Stimulated activated CD4-positive, alpha-beta T cell treated with anti-CD3 and anti-CD28 coated beads, Interleukin-12 subunit alpha, Interleukin-12 subunit beta, amount 100 ng/mL, for 4 hours (primary cell): ENCODE measurements around the gene RBM38.

Source experiments
- DNase-seq: peaks from one replicate; pipeline ENCODE4 v3.0.0-alpha.2; 2020

The RBM38 gene

GRCh38 chr20:57439993-57440392 is 48.8 kb downstream of the RBM38 start:
- no peak for DNase-seq

GRCh38 chr20:57440678-57441509 is 49.7 kb downstream of the RBM38 start:
- DNase-seq: no peak

GRCh38 chr20:57441510-57442154 is 50.4 kb downstream of the RBM38 start:
- DNase-seq: no peak

GRCh38 chr20:57442158-57442887 is 51.1 kb downstream of the RBM38 start:
- no peak for DNase-seq

GRCh38 chr20:57442888-57443239 is 51.7 kb downstream of the RBM38 start:
- no peak for DNase-seq

- DNase-seq: no peak
Measured at GRCh38 chr20:57443349-57444265, 52.4 kb downstream of the RBM38 start.

- no peak for DNase-seq
Measured at GRCh38 chr20:57444394-57445048, 53.3 kb downstream of the RBM38 start.

- DNase-seq: no peak
Measured at GRCh38 chr20:57445298-57445697, 54.1 kb downstream of the RBM38 start.

- DNase-seq: no peak
Measured at GRCh38 chr20:57445774-57446173, 54.6 kb downstream of the RBM38 start.

- no peak for DNase-seq
Measured at GRCh38 chr20:57448764-57449354, 57.7 kb downstream of the RBM38 start.

- DNase-seq: no peak
Measured at GRCh38 chr20:57449398-57450354, 58.5 kb downstream of the RBM38 start.

- DNase-seq: no peak
Measured at GRCh38 chr20:57450419-57450818, 59.2 kb downstream of the RBM38 start.

- DNase-seq: no peak
Measured at GRCh38 chr20:57450931-57451330, 59.7 kb downstream of the RBM38 start.

GRCh38 chr20:57451431-57451794 is 60.2 kb downstream of the RBM38 start:
- DNase-seq: no peak

GRCh38 chr20:57451795-57452661 is 60.8 kb downstream of the RBM38 start:
- DNase-seq: no peak

GRCh38 chr20:57455386-57455785 is 64.2 kb downstream of the RBM38 start:
- no peak for DNase-seq

- no peak for DNase-seq
Measured at GRCh38 chr20:57456116-57456515, 64.9 kb downstream of the RBM38 start.

GRCh38 chr20:57457243-57458095 is 66.3 kb downstream of the RBM38 start:
- DNase-seq: no peak
